Spleen (tissue), 7 donors: ENCODE measurements around the gene PHOX2B.

Source experiments
- POLR2A ChIP-seq, 3 donors: fragments of 450-650 bp; IDR thresholded peaks; one replicate each; pipeline ENCODE4 v1.5.1; 2017; ENCODE audit warnings: antibody characterized with exemption in 3 of 3, mild to moderate bottlenecking in 1 of 3
- POLR2AphosphoS5 ChIP-seq, 3 donors: sonication (generic); formaldehyde crosslinking; IDR thresholded peaks; one replicate each; pipeline ENCODE4 v1.5.1; 2017; ENCODE audit warnings: antibody characterized with exemption in 3 of 3
- TF ChIP-seq, protein P1 (sequence below), 11 experiments: fragments of 200-600 bp in 7 of 11; fragments of 450-650 bp in 4 of 11; sonication (generic) in 4 of 11; IDR thresholded peaks in 8 of 11; conservative IDR thresholded peaks in 3 of 11; 1 replicate in 7 of 11; 2 replicates in 4 of 11; pipeline versions ENCODE4 v1.4.0 to v1.8.0; 2016 to 2021; ENCODE audit warnings: antibody characterized with exemption in 11 of 11, inconsistent platforms in 4 of 11, mild to moderate bottlenecking in 1 of 11
- donor health status: DM: no; HTN: no; CAD: no; lungs with moderate emphysema.
- donor health status: DM: no; HTN: no; CAD: no.
- donor health status: DM: no; HTN: no; CAD: no.

DNA sequence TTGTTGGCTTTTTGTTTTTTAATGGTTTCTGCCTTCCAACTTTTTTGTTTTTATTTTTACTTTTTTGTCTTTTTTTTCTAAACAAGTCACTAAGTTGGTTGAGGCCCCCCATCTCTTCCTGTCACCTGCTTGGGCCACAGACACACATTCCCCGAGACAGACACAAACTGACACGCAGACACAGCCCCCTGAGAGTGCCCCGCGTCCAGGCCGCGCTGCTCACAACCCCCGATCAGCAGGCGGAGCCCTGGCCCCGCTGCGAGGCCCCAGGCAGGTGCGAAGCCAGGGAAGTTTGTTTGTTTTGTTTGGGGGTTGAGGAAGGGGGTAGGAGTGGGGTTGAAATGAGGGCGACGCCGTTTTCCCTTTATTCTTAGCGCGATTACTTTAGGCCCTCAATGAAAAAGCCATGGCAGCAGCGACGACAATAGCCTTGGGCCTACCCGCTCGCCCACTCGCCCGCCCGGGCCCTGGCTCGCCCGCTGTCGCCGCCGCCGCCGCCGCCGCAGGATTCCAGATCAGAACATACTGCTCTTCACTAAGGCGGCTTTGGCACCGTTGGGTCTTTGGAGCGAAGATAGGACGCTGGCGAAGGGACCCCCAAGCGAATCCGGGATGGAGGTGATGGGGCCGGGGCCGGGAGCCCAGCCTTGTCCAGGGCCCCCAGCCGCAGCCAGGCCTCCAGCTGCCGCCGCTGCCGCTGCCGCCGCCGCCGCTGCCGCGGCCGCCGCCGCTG lies 3.1 kb downstream of the PHOX2B start:
- TF ChIP-seq, protein P1, sequence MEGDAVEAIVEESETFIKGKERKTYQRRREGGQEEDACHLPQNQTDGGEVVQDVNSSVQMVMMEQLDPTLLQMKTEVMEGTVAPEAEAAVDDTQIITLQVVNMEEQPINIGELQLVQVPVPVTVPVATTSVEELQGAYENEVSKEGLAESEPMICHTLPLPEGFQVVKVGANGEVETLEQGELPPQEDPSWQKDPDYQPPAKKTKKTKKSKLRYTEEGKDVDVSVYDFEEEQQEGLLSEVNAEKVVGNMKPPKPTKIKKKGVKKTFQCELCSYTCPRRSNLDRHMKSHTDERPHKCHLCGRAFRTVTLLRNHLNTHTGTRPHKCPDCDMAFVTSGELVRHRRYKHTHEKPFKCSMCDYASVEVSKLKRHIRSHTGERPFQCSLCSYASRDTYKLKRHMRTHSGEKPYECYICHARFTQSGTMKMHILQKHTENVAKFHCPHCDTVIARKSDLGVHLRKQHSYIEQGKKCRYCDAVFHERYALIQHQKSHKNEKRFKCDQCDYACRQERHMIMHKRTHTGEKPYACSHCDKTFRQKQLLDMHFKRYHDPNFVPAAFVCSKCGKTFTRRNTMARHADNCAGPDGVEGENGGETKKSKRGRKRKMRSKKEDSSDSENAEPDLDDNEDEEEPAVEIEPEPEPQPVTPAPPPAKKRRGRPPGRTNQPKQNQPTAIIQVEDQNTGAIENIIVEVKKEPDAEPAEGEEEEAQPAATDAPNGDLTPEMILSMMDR (IDR thresholded peaks at IDR 0.05 in 8 of 11, conservative IDR thresholded peaks at IDR 0.05 in 3 of 11) = no peak
- TF ChIP-seq POLR2A (IDR thresholded peaks at IDR 0.05) = no peak
- TF ChIP-seq POLR2AphosphoS5 (IDR thresholded peaks at IDR 0.05) = no peak
